CD4-positive, alpha-beta T cell treated with Interleukin-10 for 1 hour (primary cell): ENCODE data around the gene RBFOX2.

Experiments
- DNase-seq: peaks from one replicate; pipeline ENCODE4 v3.0.0-alpha.2; 2020

The RBFOX2 gene

GRCh38 chr22:35970616-35971455, 57.8 kb downstream of the RBFOX2 start:
- no peak for DNase-seq

GRCh38 chr22:35967046-35967397, 61.6 kb downstream of the RBFOX2 start:
- no peak for DNase-seq

- no peak for DNase-seq
Measured at GRCh38 chr22:35966314-35967045, 62.1 kb downstream of the RBFOX2 start.

- DNase-seq, result no peak
Measured at GRCh38 chr22:35963237-35963810, 65.3 kb downstream of the RBFOX2 start.

- no peak for DNase-seq
Measured at GRCh38 chr22:35961480-35962295, 66.9 kb downstream of the RBFOX2 start.

- no peak for DNase-seq
Measured at GRCh38 chr22:35960854-35961253, 67.8 kb downstream of the RBFOX2 start.

GRCh38 chr22:35959121-35959800, 69.4 kb downstream of the RBFOX2 start:
- DNase-seq, result no peak

- no peak for DNase-seq
Measured at GRCh38 chr22:35958334-35958733, 70.3 kb downstream of the RBFOX2 start.

GRCh38 chr22:35957589-35957988, 71.0 kb downstream of the RBFOX2 start:
- DNase-seq, result no peak

- DNase-seq, result no peak
Measured at GRCh38 chr22:35956850-35957249, 71.8 kb downstream of the RBFOX2 start.

GRCh38 chr22:35955546-35955945, 73.1 kb downstream of the RBFOX2 start:
- DNase-seq, result no peak

- no peak for DNase-seq
Measured at GRCh38 chr22:35952576-35952975, 76.0 kb downstream of the RBFOX2 start.

GRCh38 chr22:35950262-35950661, 78.4 kb downstream of the RBFOX2 start:
- no peak for DNase-seq

- no peak for DNase-seq
Measured at GRCh38 chr22:35949243-35949642, 79.4 kb downstream of the RBFOX2 start.

GRCh38 chr22:35947794-35948425, 80.7 kb downstream of the RBFOX2 start:
- DNase-seq, result no peak

GRCh38 chr22:35944458-35944857, 84.2 kb downstream of the RBFOX2 start:
- no peak for DNase-seq

- no peak for DNase-seq
Measured at GRCh38 chr22:35940166-35940565, 88.5 kb downstream of the RBFOX2 start.

GRCh38 chr22:35938226-35938625, 90.4 kb downstream of the RBFOX2 start:
- no peak for DNase-seq

- peak; percentile 4 for DNase-seq
Measured at GRCh38 chr22:35930933-35931332, 97.7 kb downstream of the RBFOX2 start.

GRCh38 chr22:35928285-35928798, 100.3 kb downstream of the RBFOX2 start:
- DNase-seq, result no peak

- no peak for DNase-seq
Measured at GRCh38 chr22:35923026-35923425, 105.6 kb downstream of the RBFOX2 start.

GRCh38 chr22:35921777-35922176, 106.8 kb downstream of the RBFOX2 start:
- DNase-seq, result peak; percentile 51
